Right lobe of liver (tissue), 4 donors: Measurements from ENCODE around the gene DHRS13.

Source experiments
- CTCF ChIP-seq, 4 donors: fragments of 200-600 bp in 3 of 4; fragments of 450-650 bp in 1 of 4; IDR thresholded peaks; one replicate each; pipeline versions ENCODE4 v1.5.1 to v1.8.0; 2016 to 2022; ENCODE audit warnings: antibody characterized with exemption in 4 of 4, mild to moderate bottlenecking in 2 of 4
- POLR2A ChIP-seq: fragments of 450-650 bp; IDR thresholded peaks from one replicate; pipeline ENCODE4 v1.6.1; 2017; ENCODE audit warnings: antibody characterized with exemption, mild to moderate bottlenecking
- donor health status: DM: no; HTN: no; CAD: no.
- donor health status: DM: no; HTN: no; CAD: no.
- donor health status: DM: no; HTN: yes; CAD: no.

- no peak for TF ChIP-seq CTCF (IDR thresholded peaks at IDR 0.05)
- peak; percentile 22 for TF ChIP-seq POLR2A
Measured at GRCh38 chr17:28949185-28950016, 46.5 kb upstream of the DHRS13 start.
